ENCODE data around the gene MCM3AP.

- no peak for TF ChIP-seq CTCF (conservative IDR thresholded peaks at IDR 0.05; ENCODE audit: low read depth, low read length)
- no peak for TF ChIP-seq EZH2 (IDR thresholded peaks at IDR 0.05; ENCODE audit: low read length, unreplicated experiment)
These were observed 93.5 kb downstream of the MCM3AP start for GRCh38 chr21:46191686-46192575.
